ENCODE data around the gene RNF13.
"Not testable (repeated sequence)": the region's sequence is repeated elsewhere in the genome, so short reads cannot be mapped to it uniquely, and the experiment has no call there.

The RNF13 gene

DNA sequence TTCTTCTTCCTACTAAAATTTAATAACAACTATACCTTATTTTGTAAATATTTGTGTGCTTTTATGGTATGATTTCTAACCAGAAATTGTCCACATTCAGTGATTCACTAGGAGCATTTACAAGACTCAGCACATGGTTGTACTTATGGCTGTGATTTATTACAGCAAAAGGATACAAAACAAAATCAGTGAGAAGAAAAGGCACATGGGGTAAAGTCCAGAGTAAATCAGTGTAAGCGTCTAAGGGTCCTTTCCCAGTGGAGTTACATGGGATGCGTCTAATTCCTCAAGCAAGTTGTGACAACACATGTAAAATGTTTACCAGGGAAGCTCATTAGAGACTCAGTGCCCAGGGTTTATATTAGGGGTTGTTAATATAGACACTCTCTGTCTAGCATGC is 31.1 kb downstream of the RNF13 start:
- no peak for DNase-seq

- DNase-seq = no peak
Measured at GRCh38 chr3:149845570-149846244, 32.7 kb downstream of the RNF13 start.

GRCh38 chr3:149848238-149848637 is 35.2 kb downstream of the RNF13 start:
- DNase-seq = peak; percentile 90 to 91

DNA sequence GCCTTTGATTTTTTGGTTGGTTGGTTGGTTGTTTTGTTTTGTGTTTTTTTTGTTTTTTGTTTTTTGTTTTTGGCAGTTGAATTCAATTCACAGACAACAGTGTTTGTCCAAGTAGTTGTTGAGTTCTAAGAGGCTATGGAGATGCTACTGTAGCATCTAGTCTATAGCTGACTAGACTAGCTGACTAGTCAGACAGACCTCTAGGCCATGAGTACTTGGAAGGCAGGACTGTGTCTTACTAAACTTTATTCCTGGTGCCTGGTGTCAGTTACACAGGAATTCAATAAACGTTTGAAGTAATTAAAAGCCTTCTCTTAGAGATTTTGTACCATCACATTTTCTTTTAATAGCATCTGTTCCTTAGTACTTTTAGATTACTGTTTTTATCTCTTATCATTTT is 35.7 kb downstream of the RNF13 start:
- DNase-seq = no peak

- no peak for DNase-seq
Measured at GRCh38 chr3:149850787-149851584, 38.0 kb downstream of the RNF13 start.

DNA sequence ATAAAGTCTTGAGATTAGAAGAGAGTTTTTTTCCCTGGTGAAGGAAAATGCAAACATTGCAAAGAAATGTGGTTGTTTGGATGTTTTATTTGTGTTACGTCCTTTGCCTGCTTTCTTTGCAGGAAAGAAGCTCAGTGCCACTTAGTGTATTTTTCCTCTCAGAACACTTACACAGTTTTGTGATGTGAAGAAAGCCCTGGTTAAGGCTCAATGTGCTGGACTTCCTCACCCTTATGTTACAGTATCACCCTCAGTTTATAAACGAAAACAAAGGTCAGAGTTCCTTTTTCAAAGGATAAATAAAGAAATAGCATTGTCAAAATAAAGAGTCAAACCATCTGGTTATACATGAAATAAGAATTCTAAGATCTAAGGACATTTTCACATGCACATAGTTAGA is 45.9 kb downstream of the RNF13 start:
- no peak for DNase-seq

DNA sequence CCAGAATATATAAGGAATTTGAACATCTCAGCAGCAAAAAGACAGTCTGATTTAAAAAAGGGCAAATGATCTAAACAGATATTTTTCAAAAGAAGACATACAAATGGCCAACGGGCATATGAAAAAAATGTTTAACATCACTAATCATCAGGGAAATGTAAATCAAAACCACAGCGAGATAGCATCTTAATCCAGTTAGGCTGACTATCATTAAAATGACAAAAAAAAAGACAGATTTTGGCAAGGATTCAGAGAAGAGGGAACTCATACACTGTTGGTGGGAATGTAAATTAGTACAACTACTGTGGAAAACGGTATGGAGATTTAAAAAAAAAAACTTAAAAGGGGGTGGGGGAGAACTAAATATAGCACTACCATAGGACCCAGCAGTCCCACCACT is 47.9 kb downstream of the RNF13 start:
- no peak for DNase-seq

DNA sequence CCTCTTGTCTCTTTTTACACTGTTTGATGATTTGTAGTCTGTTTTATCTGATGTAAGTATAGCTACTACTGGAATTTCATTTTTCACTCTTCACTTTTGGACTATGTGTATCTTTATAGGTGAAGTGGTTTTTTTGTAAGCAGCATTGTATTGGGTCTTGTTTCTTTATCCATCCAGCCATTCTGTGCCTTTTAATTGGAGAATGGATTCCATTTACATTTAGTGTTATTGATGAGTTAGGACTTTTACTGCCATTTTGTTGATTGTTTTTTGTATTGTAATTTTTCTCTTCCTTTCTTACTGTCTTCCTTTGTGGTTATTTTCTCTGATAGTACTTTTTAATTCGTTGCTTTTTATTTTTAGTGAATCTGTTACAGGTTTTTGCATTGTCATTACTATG is 54.5 kb downstream of the RNF13 start:
- no peak for DNase-seq

GRCh38 chr3:149871855-149872254 is 58.8 kb downstream of the RNF13 start:
- no peak for DNase-seq

DNA sequence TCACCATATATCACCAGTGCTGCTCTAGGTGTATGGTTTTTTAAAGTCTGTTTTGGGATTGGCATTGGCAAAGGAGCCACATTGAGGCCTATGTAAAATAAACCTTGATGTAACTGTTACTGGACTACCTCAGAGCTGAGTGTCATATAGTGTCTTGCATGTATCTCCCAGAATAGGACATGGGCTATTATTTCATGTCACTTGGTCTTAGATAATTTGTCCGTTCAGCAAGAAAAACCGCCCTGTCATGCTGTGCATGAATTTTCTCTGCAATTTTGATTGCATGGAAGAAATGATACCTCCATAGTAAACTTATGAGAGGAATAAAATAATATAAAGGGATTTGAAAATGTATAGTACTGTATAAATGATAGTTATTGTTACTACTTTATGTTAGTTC is 59.6 kb downstream of the RNF13 start:
- DNase-seq = no peak

DNA sequence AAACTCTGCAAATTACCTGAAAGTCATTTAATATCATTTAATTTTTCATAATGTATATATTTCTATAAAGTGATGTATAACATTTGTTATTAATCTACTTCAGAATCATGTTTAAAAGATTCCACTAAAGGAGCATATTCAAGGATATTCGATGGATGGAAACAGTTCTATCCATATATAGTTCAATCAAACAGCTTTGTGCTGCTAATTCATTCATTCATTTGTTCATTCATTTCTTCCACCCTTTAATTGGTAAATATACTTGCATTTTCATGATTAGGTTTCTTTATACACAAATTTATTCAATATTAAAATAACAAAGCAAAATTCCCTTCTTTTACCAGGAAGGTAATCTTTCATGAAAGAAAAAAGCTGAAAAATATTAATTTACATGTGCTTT is 64.7 kb downstream of the RNF13 start:
- DNase-seq = no peak

GRCh38 chr3:149879872-149880271 is 66.9 kb downstream of the RNF13 start:
- peak; percentile 79 to 81 for DNase-seq

- DNase-seq = peak; percentile 66 to 78
Measured at GRCh38 chr3:149881879-149882278, 68.9 kb downstream of the RNF13 start.

DNA sequence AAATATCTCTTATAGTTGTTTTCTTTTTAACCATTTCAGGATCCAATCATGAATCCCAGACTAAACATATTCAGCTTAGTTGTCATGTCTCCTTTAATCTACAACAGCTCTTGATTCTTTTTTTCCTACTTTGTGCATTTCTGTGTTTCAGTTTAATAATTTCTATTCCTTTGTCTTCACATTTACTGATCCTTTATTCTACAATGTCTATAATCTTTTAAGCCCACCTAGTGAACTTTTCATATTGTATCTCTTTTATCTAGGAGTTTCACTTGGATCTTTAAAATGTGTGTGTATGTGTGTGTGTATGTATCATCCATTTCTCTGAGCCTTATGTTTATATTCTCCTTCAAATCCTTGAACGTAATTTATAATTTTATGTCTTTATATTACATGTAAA is 70.1 kb downstream of the RNF13 start:
- DNase-seq = no peak

DNA sequence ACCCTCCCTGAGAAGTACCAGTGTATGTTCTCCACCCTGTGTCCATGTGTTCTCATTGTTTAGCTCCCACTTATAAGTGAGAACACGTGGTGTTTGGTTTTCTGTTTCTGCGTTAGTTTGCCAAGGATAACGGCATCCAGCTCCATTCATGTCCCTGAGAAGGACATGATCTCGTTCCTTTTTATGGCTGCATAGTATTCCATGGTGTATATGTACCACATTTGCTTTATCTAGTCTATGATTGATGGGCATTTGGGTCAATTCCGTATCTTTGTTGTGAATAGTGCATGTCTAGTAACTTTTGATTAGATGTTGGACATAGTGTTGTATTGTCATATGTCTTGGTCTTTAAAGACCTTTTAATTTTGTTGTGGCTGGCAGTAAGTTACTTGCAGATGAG is 70.8 kb downstream of the RNF13 start:
- not testable (repeated sequence) for DNase-seq

DNA sequence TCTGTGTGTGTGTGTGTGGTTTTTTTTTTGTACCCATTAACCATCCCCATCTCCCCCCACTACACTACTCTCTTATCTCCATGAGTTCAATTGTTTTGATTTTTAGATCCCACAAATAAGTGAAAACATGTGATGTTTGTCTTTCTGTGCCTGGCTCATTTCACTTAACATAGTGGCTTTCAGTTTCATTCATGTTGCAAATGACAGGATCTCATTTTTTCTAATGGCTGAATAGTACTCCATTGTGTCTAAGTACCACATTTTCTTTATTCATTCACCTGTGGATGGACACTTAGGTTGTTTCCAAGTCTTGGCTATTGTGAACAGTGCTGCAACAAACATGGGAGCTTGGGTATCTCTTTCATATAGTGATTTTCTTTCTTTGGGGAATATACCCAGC is 71.8 kb downstream of the RNF13 start:
- not testable (repeated sequence) for DNase-seq

DNA sequence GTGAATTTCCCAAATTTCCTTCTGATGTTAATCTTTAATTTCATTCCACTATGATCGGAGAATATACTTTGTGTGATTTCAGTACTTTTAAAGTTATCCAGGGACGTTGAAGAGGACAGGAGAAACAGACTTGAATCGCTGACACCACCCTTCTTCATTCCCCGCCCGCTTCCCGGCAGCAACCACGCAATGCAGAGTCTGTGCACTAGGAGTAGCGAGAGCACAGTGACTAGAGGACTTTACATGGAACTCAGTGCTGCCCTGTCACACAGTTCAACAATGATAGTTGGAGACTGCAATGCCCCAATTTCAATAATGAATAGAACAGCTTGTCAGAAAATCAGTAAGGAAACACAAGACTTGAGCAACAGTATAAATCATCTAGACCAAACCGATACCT is 73.9 kb downstream of the RNF13 start:
- no peak for DNase-seq

GRCh38 chr3:149891621-149892020 is 78.6 kb downstream of the RNF13 start:
- DNase-seq = no peak

DNA sequence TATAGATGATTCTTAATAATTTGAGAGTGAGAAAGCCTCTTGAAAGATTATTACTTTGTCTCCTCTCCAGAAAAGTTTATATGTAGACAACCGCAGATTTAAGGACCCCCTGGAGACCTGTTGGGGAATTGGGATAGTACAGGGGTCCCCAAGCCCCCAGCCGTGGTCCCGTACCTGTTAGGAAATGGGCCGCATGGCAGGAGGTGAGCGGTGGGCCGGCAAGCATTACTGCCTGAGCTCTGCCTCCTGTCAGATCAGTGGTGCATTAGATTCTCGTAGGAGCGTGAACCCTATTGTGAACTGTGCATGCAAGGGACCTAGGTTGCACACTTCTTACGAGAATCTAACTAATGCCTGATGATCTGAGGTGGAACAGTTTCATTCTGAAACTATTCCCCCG is 79.4 kb downstream of the RNF13 start:
- no peak for DNase-seq

DNA sequence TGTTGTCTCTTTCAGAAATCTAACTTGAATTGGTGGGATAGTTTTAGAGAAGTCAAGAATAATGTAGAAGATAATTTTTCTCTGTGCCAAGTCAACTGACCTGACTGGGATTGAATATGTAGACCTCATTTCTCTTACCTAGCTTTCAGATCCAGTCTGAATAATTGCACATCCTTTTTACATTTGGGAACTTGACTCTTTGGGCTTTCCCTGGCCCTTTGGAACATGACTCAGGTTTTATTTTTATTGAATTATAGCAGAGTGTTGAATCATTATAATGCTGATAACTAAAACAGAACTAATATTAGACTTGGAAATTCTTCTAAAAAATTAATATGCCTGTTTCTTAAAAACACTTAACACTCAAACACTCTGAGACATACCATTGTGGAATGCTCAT is 81.2 kb downstream of the RNF13 start:
- no peak for DNase-seq

DNA sequence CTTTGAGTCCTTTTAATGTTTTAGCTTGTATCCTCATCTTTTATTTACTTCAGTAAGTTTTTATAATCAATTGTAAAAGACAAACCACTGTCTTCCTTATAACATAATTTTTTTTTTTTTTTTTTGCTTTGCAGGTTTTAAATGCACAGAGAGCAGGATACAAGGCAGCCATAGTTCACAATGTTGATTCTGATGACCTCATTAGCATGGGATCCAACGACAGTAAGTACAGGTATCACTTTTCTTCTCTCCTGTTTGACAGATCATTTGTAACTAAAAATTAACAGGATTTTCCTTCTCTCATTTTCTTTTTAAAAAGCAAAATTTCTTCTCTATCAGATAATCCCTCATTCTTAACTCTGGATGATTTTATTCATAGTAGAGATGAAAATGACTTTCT is 82.3 kb downstream of the RNF13 start:
- DNase-seq = no peak

DNA sequence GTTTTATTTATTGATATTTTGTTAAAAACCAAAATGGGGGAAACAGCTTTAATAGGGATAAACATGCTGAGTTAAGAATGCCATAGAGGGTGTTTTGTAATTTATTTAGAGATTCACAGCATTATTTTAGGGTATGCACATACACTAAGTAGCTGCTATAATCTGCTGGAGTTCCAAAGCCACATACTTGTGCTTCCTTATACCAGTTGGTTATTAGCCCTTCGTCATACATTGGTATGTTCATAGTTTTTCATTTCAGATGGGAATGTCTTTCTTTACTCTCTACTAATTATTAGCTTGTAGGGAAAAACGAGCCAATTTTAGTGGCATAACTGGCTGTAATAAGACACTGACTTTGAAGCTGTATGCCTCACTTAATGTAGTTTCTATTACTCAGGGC is 82.8 kb downstream of the RNF13 start:
- no peak for DNase-seq

GRCh38 chr3:149898771-149899170 is 85.8 kb downstream of the RNF13 start:
- DNase-seq = no peak

- DNase-seq = no peak
Measured at GRCh38 chr3:149900322-149900721, 87.3 kb downstream of the RNF13 start.

DNA sequence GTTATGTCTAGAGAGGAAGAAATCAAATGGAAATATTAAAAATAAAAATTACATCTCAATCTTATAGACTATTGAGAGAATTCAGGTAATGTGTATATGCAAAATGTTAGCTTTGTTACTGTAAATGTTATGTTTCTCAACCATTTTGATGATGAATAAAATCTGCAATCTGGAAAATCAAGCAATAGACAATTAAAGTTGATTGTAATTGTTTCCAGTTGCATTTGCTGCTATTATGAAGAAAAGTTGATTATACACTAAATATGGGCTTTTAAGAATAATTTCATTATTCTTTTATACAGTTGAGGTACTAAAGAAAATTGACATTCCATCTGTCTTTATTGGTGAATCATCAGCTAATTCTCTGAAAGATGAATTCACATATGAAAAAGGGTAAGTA is 88.8 kb downstream of the RNF13 start:
- DNase-seq = no peak
